C4-2B (cell line): ENCODE results near the gene ECM1.

Source experiments
- H3K27ac ChIP-seq: fragments of 450-650 bp; 2 replicates; pipeline ENCODE4 v1.5.1; 2017
- ZFX ChIP-seq: fragments of 450-650 bp; IDR thresholded peaks from 2 replicates; pipeline ENCODE4 v1.6.1; 2017
- TF ChIP-seq, protein P1 (sequence below): fragments of 450-650 bp; conservative IDR thresholded peaks from 2 replicates; pipeline ENCODE4 v1.5.1; 2017; ENCODE audit warnings: mild to moderate bottlenecking

ECM1 gene

DNA sequence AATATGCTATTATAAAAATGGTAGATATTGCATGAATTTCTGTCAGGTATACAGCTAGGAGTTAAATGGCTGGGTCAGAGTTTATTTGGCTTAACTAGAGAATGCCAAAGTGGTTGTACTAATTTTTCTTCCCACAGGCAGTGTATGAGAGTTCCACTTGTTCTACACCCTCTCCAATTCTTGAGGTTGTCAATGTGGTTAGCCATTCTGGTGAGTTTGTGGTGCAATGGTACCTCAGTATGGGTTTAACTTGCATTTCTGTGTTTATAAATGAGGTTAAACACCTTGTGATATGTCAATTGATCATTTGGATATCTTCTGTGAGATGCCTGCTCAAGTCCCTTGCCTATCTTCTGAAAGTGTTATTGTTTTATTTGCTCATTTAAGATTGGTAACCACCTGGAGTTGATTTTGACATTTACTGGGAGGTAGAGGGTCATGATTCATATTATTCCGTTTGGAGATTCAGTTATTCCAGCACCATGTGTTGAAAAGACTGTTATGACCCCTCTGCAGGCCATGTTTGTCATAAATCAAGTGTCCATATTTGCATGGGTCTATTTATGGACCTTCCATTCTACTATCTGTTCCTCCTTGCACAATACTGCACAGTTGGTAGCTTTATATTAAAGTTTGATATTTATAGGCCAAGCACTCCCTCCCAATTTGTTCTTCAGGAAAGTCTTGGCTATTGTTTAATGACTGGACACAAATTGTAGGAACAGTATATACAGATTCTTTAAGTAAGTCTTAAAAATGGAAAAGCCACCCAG lies 13.5 kb downstream of the ECM1 start:
- no peak for TF ChIP-seq ZFX
- TF ChIP-seq, protein P1, sequence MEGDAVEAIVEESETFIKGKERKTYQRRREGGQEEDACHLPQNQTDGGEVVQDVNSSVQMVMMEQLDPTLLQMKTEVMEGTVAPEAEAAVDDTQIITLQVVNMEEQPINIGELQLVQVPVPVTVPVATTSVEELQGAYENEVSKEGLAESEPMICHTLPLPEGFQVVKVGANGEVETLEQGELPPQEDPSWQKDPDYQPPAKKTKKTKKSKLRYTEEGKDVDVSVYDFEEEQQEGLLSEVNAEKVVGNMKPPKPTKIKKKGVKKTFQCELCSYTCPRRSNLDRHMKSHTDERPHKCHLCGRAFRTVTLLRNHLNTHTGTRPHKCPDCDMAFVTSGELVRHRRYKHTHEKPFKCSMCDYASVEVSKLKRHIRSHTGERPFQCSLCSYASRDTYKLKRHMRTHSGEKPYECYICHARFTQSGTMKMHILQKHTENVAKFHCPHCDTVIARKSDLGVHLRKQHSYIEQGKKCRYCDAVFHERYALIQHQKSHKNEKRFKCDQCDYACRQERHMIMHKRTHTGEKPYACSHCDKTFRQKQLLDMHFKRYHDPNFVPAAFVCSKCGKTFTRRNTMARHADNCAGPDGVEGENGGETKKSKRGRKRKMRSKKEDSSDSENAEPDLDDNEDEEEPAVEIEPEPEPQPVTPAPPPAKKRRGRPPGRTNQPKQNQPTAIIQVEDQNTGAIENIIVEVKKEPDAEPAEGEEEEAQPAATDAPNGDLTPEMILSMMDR: no peak
- H3K27ac ChIP-seq: no peak overlapping the region

DNA sequence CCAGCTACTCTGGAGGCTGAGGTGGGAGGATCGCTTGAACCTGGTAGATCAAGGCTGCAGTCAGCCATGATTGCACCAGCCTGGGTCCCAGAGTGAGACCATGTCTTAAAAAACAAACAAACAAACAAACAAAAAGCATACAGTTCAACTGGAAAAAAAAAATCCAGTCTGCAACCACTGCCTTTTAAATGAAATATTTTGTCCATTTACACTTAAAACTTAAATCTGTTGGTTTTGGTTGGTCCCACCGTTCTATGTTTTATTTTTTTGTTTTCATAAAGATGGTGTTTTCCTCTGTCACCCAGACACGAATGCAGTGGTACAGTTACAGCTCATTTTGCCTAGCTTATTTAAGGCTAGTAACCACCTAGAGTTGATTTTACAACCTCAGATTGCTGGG lies 17.4 kb downstream of the ECM1 start:
- no peak for TF ChIP-seq ZFX
- TF ChIP-seq, protein P1: no peak
- H3K27ac ChIP-seq: no peak overlapping the region

DNA sequence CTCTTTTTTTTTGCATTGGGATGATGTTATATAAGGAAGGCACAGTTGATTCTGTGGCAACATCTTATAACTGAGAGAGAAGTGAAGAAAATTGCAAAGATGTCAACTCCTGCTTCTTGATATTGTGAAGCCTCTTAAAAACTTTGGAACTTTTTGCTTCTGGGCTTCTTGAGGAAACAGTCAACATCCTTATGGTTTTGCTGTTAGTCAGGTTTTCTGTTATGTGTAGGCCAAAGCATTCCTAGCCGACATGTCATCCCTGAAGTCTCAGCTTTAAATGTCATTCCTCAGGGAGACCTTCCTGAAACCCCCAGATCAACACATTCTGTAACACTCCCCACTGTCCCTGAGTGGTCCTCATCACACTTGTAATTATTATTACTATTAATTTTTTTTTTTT lies 20.3 kb downstream of the ECM1 start:
- H3K27ac ChIP-seq: no peak overlapping the region
- no peak for TF ChIP-seq ZFX
- TF ChIP-seq, protein P1: no peak

DNA sequence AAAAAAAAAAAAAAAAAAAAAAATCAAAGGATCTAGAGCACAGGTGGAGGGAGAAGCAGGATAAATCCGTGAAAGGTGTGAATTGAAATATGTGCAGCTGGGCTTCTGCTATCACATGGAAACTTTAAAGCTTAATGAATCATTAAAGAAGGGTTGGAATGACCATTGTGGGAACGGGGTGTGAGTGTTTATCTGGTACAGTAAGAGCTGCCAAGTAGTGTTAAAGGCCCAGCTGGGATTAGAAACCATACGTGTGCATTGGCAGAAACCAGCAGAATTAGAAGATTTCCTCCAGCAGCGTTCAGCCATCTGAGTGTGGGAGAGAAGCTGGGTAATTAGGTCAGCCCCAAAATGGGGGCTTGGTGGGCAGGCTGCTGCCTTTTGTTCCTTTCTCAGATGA lies 21.1 kb downstream of the ECM1 start:
- H3K27ac ChIP-seq: no peak overlapping the region

DNA sequence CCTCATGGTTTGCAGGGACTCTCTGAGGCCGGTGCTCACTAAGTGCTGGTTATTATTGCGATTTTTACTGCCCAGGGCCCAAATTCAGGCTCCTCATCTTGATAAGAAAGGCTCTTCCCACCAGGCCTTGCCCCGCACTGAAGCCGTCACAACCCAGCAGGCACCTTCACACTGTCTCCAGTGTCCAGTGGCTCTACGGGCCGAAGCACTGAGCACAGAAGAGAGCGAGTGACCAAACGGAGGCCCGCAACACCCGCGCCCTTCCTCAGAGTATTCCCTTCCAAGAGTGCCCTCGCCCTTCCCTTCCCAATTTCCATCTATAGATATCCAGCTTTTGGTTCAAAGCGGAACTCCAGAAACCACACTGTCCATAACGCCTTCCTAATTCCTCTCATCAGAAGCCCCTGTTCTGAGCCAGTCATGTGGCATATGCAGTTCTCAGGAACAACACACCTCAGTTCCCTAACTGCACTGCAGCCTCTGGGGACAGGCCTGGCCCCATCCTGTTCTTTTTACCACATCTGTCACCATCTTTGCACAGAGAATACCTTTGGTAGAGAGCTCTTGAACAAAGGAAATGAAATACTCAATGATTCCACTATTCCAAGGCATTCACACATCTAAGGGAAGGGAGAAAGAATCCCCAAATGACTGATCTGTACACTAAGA lies 22.7 kb downstream of the ECM1 start:
- no peak for TF ChIP-seq ZFX
- TF ChIP-seq, protein P1: no peak
- no peak overlapping the region for H3K27ac ChIP-seq

More for the DNA sequence above, 21.1 kb downstream of the ECM1 start:
- no peak for TF ChIP-seq ZFX
- TF ChIP-seq, protein P1: no peak

DNA sequence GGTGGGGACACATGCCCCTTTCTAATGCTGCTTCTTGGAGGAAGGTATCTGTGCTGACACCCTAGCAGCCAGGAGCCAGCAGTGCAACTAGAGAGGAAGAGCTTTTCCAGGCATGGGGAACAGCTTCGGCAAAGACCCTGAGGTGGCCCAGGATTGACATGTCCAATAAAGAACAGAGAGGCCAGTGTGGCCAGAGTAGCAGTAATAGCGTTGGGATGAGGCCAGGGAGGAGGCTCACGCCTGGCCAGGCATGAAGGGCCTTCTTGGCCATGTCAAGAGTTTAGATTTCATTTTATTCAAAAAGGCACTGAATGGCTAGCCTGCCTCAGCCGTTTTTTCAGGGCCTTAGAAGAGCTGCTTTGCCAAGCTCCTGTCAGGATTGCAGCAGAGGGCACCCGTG lies 25.0 kb downstream of the ECM1 start:
- no peak for TF ChIP-seq ZFX
- TF ChIP-seq, protein P1: peak; percentile 71
- H3K27ac ChIP-seq: no peak overlapping the region

DNA sequence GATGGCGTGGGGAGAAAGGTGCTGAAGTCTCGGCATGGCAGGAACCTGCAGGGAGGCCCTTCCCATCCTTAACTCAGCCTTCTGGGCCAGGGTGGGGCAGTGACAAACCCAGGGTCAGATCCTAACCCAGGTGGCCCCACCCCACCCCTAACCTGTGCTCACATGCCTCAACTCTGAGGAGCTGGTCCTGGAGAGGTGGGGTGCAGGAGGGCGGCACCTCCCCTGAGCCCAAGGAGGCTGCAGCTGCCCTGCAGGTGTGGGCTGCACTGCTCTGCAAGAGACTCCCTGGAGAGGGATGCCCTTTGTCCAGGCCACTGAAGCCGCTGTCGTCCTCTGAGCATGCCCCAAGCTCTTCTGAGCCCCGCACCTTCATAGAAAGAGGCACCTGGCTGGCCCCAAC lies 26.1 kb downstream of the ECM1 start:
- TF ChIP-seq ZFX: no peak
- TF ChIP-seq, protein P1: no peak
- H3K27ac ChIP-seq: no peak overlapping the region
